HG03354 (cell line): ENCODE measurements around the gene UPK1B.
"Not testable (repeated sequence)": the region's sequence is repeated elsewhere in the genome, so short reads cannot be mapped to it uniquely, and the experiment has no call there.

Source experiments
- ATAC-seq: cut with Tn5 transposase; IDR thresholded peaks from one replicate; pipeline ENCODE4 v1.9.1; 2021; ENCODE audit warnings: mild to moderate bottlenecking; ENCODE audit not compliant: unreplicated experiment, poor library complexity, severe bottlenecking

The UPK1B gene

DNA sequence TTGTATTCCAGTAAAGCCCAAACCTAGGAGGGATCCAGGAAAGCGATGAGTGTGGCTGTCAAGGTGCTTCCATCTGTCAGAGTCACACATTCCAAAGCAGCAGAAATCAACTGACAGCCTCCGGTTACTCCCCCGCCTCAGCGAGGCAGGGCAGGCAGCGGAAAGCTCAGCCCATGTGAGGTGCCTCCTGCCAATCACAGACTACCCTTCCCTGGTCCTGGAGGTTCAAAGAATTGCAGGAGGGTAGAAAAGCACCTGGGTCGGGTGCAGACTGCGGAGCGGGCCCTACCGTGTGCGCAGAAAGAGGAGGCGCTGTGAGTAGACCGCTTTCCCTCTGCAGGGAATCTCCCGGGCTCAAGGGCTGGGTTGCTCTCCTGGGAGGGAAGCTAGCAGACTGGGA is at the start of gene UPK1B:
TSS of gene UPK1B (plus strand) at position 274 of the 400 bp plus-strand sequence. CDS start 13,144 bp downstream, outside the sequence.
- no peak for ATAC-seq

DNA sequence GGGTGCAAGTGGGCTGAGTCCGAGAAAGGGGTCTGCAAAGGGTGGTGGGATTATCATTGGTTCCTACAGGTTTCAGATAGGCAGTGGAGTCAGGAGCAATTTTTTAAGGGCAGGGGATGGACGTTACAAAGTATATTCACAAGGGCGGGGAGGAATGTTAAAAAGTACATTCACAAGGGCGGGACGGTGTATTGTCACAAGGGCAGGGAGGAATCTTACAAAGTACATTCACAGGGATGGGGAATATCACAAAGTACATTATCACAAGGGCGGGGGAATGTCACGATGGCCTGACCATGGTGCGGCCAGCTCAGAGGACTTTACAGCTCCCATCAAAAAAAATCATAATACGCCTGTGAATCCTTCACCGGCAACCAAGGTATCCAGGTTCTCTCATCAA is 48.1 kb upstream of the UPK1B start:
- no peak for ATAC-seq

GRCh38 chr3:119125742-119126504 is 47.5 kb upstream of the UPK1B start:
- no peak for ATAC-seq

GRCh38 chr3:119130291-119130690 is 43.1 kb upstream of the UPK1B start:
- not testable (repeated sequence) for ATAC-seq

DNA sequence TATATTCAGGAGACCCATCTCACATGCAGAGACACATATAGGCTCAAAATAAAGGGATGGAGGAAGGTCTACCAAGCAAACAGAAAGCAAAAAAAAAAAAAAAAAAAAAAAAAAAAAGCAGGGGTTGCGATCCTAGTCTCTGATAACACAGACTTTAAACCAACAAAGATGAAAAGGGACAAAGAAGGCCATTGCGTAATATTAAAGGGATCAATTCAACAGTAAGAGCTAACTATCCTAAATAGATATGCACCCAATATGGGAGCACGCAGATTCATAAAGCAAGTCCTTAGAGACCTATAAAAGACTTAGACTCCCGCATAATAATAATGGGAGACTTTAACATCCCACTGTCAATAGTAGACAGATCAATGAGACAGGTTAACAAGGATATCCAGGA is 41.1 kb upstream of the UPK1B start:
- ATAC-seq = not testable (repeated sequence)

DNA sequence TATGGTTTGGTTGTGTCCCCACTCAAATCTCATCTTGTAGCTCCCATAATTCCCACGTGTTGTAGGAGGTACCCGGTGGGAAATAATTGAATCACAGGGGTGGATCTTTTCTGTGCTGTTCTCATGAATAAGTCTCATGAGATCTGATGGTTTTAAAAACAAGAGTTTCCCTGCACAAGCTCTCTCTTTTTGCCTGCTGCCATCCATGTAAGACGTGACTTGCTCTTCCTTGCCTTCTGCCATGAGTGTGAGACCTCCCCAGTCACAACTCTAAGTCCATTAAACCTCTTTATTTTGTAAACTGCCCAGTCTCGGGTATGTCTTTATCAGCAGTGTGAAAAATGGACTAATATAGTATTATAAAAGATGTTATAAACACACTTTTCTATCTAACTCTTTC is 34.0 kb upstream of the UPK1B start:
- ATAC-seq = not testable (repeated sequence)

DNA sequence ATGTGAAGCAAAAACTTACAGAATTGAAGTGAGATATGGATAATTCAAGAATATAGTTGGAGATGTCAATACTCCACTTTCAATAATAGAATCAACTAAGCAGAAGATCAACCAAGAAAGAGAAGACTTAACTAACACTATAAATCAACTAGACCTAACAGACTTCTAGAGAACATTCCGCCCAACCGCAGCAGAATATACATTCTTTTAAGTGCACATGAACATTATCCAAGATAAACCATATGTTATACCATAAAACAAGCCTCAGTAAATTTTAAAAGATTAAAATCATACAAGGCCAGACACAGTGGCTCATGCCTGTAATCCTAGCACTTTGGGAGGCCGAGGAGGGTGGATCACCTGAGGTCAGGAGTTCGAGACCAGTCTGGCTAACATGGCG is 32.9 kb upstream of the UPK1B start:
- no peak for ATAC-seq

- ATAC-seq = peak; percentile 34
Measured at GRCh38 chr3:119145128-119145499, 28.3 kb upstream of the UPK1B start.

- ATAC-seq = peak; percentile 71
Measured at GRCh38 chr3:119145500-119146167, 27.8 kb upstream of the UPK1B start, which contains the start of gene TEX55. Gene TEX55 (plus strand): TSS chr3:119146165. CDS start chr3:119146190, 25 bp downstream.

GRCh38 chr3:119146578-119147375 is 26.6 kb upstream of the UPK1B start:
- no peak for ATAC-seq

DNA sequence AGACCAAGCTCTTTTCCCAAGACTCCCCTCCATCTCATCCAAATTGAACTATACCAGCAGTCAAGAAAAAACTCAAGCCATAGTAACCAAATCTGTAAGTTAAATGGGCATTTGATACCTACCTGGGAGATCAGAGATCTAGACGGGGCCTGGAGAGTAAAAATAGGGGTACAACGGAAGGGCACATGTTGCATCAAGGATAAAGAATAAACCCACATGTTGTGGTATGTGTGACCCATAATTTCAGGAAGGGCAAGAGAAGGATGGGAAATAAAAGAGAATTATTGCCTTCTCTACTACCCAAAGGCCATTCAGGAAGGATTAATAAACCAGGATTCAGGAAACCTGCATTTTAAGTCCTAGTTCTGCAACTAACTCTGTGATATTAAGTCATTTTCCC is 25.9 kb upstream of the UPK1B start:
- no peak for ATAC-seq

- no peak for ATAC-seq
Measured at GRCh38 chr3:119148493-119149180, 24.8 kb upstream of the UPK1B start.

DNA sequence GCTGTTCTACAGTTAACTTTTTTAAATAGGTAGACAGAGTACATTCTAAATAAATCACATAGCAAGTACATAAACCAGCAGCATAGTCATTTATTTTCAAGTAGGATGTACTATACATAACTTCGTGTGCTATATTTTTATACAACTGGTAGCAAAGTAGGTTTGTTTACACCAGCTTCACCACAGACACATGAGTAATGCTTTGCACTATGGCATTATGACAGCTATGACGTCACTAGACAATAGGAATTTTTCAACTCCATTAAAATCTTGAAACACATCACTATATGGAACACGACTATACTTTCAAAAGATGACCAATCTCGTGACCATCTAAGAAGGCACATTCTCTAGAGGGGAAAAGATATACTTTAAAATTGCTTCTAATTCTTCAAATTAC is 23.9 kb upstream of the UPK1B start:
- no peak for ATAC-seq

DNA sequence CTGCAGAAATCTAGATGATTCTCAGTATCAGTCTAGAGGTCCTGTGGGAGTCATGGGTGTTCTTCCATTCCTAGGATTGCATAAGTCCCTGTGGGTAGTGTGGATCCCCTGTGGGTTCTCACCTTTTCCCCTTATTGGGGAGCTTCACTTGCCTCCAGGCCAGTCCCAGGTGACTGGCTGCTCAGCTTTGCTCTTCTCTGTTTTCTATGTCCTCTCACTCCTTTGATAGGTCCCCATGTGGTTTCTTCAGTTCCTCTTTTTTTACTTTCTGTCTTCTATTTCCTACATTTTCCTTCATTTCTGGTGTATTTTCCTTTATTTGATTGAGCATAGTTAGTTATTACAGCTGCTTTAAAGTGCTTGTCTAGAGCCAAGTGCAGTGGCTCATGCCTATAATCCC is 16.5 kb upstream of the UPK1B start:
- no peak for ATAC-seq

GRCh38 chr3:119157971-119158370 is 15.4 kb upstream of the UPK1B start:
- no peak for ATAC-seq

DNA sequence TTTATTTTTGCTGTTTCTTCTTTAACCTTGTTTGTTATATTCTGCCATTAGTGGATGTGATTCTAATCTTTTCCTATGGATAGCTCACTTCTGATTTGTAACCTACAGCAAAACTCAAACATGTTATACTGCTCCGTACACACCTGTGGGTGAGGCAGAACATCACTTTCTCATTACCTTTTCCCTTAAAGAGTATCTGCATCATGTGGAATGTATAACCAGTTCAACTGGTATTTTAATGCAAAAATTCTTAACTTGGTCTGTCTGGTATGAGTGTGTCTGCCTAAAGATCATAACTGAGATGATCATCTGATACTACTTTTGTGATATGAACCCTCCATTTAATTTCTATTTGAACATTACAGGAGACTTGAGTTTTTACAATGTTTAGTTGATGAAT is 13.0 kb upstream of the UPK1B start:
- no peak for ATAC-seq

GRCh38 chr3:119160815-119161214 is 12.6 kb upstream of the UPK1B start:
- ATAC-seq = no peak

GRCh38 chr3:119161240-119161639 is 12.2 kb upstream of the UPK1B start:
- ATAC-seq = no peak

- not testable (repeated sequence) for ATAC-seq
Measured at GRCh38 chr3:119164745-119165144, 8.7 kb upstream of the UPK1B start.

- ATAC-seq = no peak
Measured at GRCh38 chr3:119170821-119171220, 2.6 kb upstream of the UPK1B start.
